OCI-M1 (cell line): ENCODE results near the gene TRRAP.
"Not testable (repeated sequence)": the region's sequence is repeated elsewhere in the genome, so short reads cannot be mapped to it uniquely, and the experiment has no call there.

Experiments used
- DNase-seq: peaks from one replicate; lab custom pipeline; 2025; lab: John Stamatoyannopoulos, UW

TRRAP gene

GRCh38 chr7:98878365-98879197 lies at the start of gene TRRAP:
TSS of gene TRRAP (plus strand) at chr7:98878532. CDS start at chr7:98881151, 2,619 bp downstream.
- peak; percentile 88 for DNase-seq

DNA sequence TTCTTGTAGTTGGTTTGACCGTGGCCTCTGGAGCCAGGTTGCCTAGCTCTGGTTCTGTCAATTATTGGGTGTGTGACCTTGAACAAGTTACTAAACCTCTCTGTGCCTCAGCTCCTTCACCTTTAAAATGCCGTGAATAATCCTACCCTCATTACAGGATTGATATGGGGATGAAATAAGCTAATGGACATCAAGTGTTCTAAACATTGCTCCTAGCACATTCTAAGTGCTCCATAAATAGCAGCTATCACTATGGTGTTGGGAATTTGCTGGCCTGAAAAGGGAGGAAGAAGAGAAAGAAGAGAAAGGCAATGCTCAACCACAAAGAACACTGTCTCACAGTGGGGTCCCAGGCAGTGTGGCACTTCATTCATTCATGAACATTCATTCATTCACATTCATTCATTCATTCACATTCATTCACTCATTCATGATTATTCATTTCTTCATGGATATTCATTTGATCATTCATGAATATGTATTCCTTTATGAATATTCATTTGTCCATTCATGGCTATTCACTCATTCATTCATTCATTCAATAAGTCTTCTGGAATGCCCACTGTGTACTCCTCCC lies 47.3 kb upstream of the TRRAP start:
- no peak for DNase-seq

GRCh38 chr7:98831641-98832221 lies 46.6 kb upstream of the TRRAP start:
- peak; percentile 65 for DNase-seq

GRCh38 chr7:98833022-98833421 lies 45.3 kb upstream of the TRRAP start:
- DNase-seq, result no peak

DNA sequence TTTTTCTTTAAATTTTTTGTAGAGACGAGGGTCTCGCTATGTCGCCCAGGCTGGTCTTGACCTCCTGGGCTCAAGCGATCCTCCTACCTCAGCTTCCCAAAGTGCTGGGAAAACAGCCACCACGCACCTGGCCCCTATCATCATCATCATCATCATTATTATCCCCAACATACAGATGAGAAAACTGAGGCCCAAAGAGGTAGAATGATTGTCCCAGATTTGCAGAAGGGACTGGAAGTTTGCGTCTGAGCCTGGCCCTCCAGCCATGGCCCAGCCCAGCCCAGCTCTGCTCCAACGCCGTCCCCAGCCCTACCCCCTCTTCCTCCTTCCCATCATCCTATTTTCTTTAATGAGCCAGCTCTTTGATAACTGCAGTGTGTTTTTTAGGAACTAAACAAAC lies 43.4 kb upstream of the TRRAP start:
- DNase-seq, result no peak

DNA sequence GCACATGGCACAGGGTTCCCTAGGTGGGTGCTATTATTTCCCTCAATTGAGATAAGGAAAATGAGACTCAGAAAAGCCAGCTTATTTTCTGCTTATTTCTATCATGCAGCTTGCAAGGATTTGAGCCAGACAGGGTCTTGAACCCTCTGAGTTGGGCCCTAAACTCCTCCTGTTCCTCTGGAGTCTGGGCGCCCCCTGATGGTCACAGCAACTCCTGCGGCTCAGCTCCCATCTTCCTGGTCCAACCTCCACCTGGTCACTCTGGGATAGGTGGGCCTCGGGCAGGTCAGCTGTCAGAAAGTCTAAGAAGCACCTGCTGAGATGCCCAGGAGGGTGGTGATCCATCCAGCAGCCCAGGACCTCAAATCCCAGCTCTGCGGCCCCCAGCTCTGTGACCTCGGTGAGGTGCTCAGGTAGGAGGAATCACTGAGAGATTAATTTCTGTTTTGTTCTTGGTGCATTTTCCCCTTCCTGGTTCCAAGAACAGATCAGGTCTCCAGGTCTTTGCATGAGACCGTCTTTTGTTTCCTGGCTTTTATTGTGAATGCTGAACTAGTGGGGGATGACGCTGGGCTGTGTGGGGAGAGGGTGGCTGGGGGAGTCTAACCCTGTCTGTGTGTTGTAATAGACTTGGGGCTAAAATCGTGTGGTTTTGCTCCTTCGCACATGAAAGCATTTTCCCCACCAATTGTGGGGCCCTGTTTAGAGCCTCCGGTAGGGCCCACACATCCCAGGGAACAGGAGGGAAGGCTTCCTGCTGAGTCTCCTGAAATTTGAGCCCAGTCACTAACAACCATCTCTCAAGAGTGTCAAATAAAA lies 41.3 kb upstream of the TRRAP start:
- DNase-seq, result peak; percentile 67

- no peak for DNase-seq
These were observed 40.7 kb upstream of the TRRAP start for GRCh38 chr7:98837630-98837972.

GRCh38 chr7:98840096-98840495 lies 38.2 kb upstream of the TRRAP start:
- DNase-seq, result no peak

- DNase-seq, result no peak
These were observed 37.6 kb upstream of the TRRAP start for GRCh38 chr7:98840722-98841121.

DNA sequence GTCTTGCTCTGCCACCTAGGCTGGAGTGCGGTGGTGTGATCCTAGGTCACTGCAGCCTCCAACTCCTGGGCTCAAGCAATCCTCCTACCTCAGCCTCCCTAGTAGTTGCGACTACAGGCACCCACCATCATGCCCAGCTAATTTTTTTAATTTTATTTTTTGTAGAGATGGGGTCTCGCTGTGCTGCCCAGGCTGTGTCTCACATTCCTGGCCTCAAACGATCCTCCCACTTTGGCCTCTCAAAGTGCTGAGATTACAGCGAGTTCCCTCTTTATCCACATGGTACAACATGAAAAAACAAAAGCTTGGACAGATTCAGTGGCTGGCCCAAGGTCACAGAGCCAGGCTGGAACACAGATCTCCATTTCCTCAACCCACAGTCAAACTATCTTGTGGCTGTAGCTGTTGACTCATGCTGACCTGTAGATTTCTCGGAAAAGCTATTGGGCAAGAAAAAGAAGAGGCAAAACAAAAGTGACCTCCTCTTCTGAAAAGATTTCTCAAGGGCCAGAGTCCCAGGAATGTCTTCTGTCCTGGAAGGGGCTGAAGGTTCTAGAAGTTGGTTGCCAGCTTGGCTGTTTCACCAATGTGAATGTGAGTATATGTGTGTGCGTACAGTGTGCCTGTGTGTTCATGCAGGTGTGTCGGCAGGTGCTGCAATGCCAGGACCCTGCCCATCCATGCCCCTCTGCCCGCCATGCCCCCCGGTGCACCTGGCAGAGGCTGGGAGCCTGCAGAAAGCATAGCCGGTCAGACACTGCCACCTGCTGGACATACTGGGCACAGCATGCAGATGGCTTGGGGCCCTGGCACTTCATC lies 36.9 kb upstream of the TRRAP start:
- DNase-seq, result peak; percentile 79

GRCh38 chr7:98842552-98842951 lies 35.8 kb upstream of the TRRAP start:
- DNase-seq, result not testable (repeated sequence)

- no peak for DNase-seq
These were observed 29.4 kb upstream of the TRRAP start for GRCh38 chr7:98848918-98849317.

GRCh38 chr7:98852826-98853225 lies 25.5 kb upstream of the TRRAP start:
- DNase-seq, result no peak

DNA sequence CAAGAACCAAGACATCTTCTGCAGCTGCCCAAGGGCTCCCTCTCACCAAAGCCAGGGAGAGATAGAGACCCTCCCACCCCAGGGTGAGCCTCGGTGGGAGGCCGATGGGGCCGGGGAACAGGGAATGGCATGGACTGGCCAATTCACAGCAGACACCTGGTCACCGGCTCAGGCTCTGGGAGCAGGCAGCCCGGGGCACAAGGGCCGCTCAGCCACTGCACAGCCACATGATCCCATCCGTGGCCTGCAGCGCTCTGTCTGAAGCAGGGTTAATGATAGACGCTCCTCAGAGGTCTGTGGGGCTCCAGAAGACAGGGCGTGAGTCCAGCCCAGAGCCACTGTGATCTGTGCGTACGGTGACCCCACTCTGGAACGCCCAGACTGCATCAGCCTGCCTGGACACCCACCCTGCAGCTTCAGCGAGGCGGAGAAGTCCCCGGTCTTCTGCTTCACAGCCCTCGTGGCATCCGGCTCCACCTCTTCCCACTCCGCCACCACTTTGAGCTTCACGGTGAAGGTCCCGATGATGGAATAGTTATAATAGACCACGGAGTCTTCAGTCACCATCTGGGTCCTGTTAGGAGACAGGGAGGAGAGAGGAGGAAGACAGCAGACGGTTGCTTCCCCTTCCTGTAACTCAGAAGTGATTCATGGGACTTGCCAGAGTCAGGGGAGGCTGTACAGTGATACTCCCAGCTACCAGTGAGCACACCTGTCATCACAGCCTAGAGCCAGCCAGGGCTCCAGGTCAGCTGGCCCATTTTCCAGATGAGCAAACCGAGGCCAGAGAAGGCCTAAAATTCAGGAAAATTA lies 22.5 kb upstream of the TRRAP start:
- no peak for DNase-seq

DNA sequence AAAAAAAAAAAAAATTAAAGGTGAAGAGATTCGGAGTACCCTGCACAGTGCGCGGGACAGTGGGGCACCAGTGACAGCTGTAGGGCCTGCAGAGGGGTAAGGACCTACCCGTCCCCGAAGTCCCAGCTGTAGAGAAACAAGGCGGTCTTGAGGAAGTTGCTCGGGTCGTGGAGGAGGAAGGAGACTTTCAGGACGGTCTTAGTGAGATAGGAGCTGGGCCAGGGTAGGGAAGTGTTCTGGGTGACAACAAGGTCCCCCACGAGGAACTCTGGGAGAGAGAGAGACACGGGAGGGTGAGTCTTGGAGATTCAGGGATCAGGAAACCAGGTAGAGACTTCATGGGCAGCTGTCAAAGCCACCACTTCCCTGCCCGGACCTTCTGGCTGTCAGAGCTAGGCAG lies 18.3 kb upstream of the TRRAP start:
- no peak for DNase-seq

- no peak for DNase-seq
These were observed 16.1 kb upstream of the TRRAP start for GRCh38 chr7:98862203-98862602.

DNA sequence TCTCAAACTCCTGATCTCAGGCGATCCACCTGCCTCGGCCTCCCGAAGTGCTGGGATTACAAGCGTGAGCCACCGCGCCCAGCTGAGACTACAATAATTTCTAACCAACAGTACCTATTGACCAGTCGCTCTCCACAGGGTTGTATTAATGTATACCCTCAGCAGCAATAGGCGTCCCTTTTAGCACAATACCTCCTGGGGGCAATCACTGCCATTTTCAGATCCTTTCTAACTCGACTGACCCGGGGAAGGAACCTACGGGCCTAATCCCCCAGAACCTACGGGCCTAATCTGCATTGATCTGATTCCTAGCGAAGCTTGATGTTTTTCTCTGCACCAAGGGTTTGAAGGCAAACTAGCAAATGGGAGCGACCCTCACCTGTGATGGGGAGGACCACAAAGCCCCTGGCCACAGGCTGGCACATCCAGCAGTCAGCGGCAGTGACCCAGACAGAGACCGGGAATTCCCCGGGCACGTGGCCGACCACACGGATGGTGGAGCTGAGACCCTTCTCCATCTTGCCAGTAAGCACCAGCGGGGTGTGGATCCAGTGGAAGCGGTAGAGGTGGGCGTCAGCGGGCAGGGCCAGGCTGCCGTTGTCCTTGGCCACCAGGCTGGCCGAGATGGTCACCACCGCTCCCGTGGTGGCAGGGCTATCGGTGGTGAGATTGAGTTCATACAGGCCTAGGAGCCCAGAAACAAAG lies 15.5 kb upstream of the TRRAP start:
- DNase-seq, result no peak

DNA sequence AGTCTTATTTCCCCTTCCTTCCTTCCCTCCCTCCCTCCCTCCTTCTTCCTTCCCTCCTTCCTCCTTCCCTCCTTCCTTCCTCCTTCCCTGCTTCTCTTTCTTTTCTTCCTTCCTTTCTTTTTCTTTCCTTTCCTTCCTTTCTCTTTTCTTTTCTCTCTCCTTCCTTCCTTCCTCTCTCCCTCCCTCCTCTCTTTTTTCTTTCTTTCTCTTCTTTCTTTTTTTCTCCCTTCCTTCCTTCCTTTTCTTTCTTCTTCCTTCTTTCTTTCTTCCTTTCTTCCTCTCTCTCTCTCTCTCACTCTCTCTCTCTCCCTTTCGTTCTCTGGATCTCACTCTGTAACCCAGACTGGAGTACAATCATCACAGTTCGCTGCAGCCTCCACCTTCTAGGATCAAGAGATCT lies 14.7 kb upstream of the TRRAP start:
- no peak for DNase-seq

GRCh38 chr7:98864731-98865453 lies 13.4 kb upstream of the TRRAP start:
- no peak for DNase-seq

DNA sequence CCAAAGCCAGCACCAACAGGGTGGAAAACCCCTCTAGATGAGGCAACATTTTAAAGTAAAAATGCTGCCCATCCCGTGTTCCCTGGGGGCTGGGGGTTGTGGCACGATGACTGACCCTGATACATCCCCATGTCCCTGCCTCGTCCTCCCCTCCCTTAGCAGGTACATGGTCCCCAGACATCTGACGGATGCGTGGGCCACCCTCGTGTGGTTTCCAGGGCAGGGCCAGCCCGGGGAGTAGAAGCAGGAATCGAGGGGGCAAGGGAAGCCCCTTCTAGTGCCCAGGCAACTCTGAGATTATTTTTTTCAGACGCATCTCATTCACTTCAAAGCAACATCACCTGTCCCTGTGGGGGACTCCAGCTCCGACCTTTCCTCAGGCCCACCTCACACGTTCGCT lies 12.0 kb upstream of the TRRAP start:
- DNase-seq, result no peak
